Measurements from ENCODE around the gene LIMS3. TPM values are rescaled to one million over a fixed set of nuclear protein-coding genes. Genes with fewer than 3 reads are reported as not detected.
"Not testable (repeated sequence)": the region's sequence is repeated elsewhere in the genome, so short reads cannot be mapped to it uniquely, and the experiment has no call there.

The LIMS3 gene
- polyA plus RNA-seq, 1 donor from 2014 or later = 2.7 TPM

DNA sequence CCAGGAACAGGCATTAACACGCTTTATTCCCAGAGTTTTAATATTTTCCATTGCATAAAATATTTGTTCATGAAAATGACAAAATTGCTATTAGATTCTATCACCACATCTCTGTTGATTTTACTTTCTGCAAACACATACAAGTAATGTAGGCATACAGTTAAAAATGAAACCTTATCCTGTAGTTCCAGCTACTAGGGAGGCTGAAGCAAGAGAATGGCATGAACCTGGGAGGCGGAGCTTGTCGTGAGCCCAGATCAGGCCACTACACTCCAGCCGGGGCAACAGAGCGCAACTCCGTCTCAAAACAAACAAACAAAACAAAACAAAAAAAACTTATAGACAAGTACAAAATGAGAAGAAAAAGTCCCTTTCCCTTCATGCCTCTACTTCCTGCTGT lies 38.0 kb downstream of the LIMS3 start:
- H3K9me3 ChIP-seq (ENCODE audit: low read length); H3K27me3 ChIP-seq (ENCODE audit: insufficient read depth, low read depth, low read length); H3K79me2 ChIP-seq (replicated peaks; ENCODE audit: insufficient read depth, low read length); H3K36me3 ChIP-seq (ENCODE audit: insufficient read depth, low read length); H3K4me2 ChIP-seq (ENCODE audit: low read length); H3K4me3 ChIP-seq (ENCODE audit: low read length); H3K27ac ChIP-seq (ENCODE audit: low read length); H4K20me1 ChIP-seq (ENCODE audit: insufficient read depth); H3F3A ChIP-seq (ENCODE audit: insufficient read depth, low read length, poor library complexity, severe bottlenecking); H3K9ac ChIP-seq (ENCODE audit: low read length); H2AFZ ChIP-seq (ENCODE audit: low read depth, low read length); H3K9me2 ChIP-seq (ENCODE audit: insufficient read depth, low read length): not testable (repeated sequence)

DNA sequence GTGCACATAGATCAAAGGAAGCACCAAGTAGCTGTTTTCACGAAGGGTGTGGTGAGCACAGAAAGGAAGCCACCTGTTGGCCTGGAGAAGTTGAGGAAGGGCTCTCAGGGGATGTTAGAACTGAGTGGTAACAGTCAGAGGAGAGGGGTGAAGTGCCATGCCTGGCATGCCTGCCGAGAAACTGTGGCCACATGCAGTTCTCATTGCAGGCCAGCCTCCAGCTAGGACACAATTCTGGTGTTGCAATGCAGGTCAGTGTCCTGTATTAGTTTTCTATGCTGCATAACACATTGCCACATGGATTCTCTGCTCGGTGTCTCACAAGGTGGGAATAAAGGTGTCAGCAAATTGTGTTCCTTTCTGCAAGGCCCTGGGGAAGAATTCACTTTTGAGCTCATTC lies 46.9 kb downstream of the LIMS3 start:
- H3K9ac ChIP-seq (ENCODE audit: low read length); H3K4me2 ChIP-seq (ENCODE audit: low read length); H3K36me3 ChIP-seq (ENCODE audit: insufficient read depth, low read length); H3K9me3 ChIP-seq (ENCODE audit: low read length); H3K27ac ChIP-seq (ENCODE audit: low read length); H3K4me3 ChIP-seq (ENCODE audit: low read length); H2AFZ ChIP-seq (ENCODE audit: low read depth, low read length); H3K9me2 ChIP-seq (ENCODE audit: insufficient read depth, low read length); H3K79me2 ChIP-seq (replicated peaks; ENCODE audit: insufficient read depth, low read length); H3F3A ChIP-seq (ENCODE audit: insufficient read depth, low read length, poor library complexity, severe bottlenecking); H4K20me1 ChIP-seq (ENCODE audit: insufficient read depth); H3K27me3 ChIP-seq (ENCODE audit: insufficient read depth, low read depth, low read length): not testable (repeated sequence)

DNA sequence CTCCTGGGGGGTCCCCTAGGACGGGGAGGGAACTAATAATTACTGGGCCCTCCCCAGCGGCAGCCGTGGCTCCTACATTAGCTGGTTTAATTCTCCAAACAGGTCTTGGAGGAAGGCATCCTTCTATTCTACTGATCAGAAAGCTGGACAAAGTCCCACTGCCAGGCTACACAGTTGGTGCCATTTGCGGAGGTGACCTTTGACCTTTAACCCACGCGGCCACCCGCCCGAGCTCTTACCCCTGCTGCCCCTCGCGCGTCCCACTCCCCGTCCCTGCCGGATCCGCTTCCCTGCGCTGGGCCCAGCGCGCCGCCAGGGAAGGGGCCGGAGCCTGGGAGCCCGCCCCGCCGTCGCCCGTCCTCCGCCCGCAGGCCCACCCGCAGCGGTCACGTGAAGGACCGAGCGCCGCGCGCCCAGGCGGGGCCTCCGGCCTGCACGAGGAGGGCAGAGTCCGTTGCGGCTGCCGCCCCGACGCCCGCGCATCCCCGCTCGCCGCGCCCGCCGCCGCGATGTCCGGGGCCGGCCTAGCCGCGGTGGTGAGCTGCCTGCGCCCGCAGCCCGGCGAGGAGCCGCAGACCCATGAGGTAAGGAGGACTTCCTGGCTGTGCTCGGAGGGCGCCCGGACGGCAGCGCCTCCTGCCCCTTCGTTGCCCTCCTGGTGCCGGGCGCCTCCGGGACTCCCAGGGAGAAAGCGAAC lies 48.9 kb downstream of the LIMS3 start:
- H3K27me3 ChIP-seq (ENCODE audit: insufficient read depth, low read depth, low read length); H3K9me3 ChIP-seq (ENCODE audit: low read length); H4K20me1 ChIP-seq (ENCODE audit: insufficient read depth); H3K9me2 ChIP-seq (ENCODE audit: insufficient read depth, low read length); H2AFZ ChIP-seq (ENCODE audit: low read depth, low read length); H3K36me3 ChIP-seq (ENCODE audit: insufficient read depth, low read length); H3K4me3 ChIP-seq (ENCODE audit: low read length); H3K4me2 ChIP-seq (ENCODE audit: low read length); H3K79me2 ChIP-seq (replicated peaks; ENCODE audit: insufficient read depth, low read length); H3K9ac ChIP-seq (ENCODE audit: low read length); H3K27ac ChIP-seq (ENCODE audit: low read length); H3F3A ChIP-seq (ENCODE audit: insufficient read depth, low read length, poor library complexity, severe bottlenecking): not testable (repeated sequence)

- H3K4me3 ChIP-seq (ENCODE audit: low read length); H3K9me3 ChIP-seq (ENCODE audit: low read length); H3K4me2 ChIP-seq (ENCODE audit: low read length); H3K36me3 ChIP-seq (ENCODE audit: insufficient read depth, low read length); H3K27me3 ChIP-seq (ENCODE audit: insufficient read depth, low read depth, low read length); H4K20me1 ChIP-seq (ENCODE audit: insufficient read depth); H3K27ac ChIP-seq (ENCODE audit: low read length); H3K79me2 ChIP-seq (replicated peaks; ENCODE audit: insufficient read depth, low read length); H2AFZ ChIP-seq (ENCODE audit: low read depth, low read length); H3K9ac ChIP-seq (ENCODE audit: low read length); H3K9me2 ChIP-seq (ENCODE audit: insufficient read depth, low read length); H3F3A ChIP-seq (ENCODE audit: insufficient read depth, low read length, poor library complexity, severe bottlenecking): not testable (repeated sequence)
Measured at GRCh38 chr2:109947959-109948520, 49.6 kb downstream of the LIMS3 start.

DNA sequence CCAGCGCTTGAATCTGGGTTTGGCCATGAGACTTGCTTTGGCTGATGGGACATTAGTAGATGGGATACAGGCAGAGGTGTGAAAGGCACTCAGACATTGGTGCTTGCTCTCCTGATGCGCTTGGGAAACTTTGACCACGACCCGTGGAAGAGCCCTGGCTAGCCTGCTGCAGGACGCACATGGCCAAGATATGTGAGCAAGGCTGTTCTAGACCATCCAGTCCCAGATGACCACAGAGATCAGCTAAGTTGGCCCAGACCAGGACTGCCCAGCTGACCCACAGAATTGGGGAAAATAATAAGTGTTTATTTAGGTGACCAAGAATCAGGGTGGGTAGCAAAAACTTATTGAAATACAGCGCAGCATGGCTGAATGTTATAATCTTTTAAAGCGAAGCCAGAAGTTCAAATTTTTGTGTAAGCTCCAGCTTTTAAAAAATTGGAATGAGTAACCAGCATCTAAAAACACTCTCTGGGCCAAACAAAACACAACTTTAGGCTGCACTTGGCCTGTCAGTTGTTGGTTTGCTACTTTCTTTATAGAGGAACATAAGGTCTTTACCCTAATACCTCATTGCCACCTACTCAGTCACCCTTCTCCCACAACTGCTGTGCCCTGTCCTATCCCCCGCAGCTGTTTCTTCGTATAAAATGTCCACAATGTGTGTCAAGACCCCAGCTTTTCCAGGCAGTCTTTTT lies 51.8 kb downstream of the LIMS3 start:
- H3K36me3 ChIP-seq (ENCODE audit: insufficient read depth, low read length); H3K9ac ChIP-seq (ENCODE audit: low read length); H3K4me3 ChIP-seq (ENCODE audit: low read length); H2AFZ ChIP-seq (ENCODE audit: low read depth, low read length); H3K9me3 ChIP-seq (ENCODE audit: low read length); H3K79me2 ChIP-seq (replicated peaks; ENCODE audit: insufficient read depth, low read length); H3F3A ChIP-seq (ENCODE audit: insufficient read depth, low read length, poor library complexity, severe bottlenecking); H3K27ac ChIP-seq (ENCODE audit: low read length); H3K4me2 ChIP-seq (ENCODE audit: low read length); H3K27me3 ChIP-seq (ENCODE audit: insufficient read depth, low read depth, low read length); H4K20me1 ChIP-seq (ENCODE audit: insufficient read depth); H3K9me2 ChIP-seq (ENCODE audit: insufficient read depth, low read length): not testable (repeated sequence)

DNA sequence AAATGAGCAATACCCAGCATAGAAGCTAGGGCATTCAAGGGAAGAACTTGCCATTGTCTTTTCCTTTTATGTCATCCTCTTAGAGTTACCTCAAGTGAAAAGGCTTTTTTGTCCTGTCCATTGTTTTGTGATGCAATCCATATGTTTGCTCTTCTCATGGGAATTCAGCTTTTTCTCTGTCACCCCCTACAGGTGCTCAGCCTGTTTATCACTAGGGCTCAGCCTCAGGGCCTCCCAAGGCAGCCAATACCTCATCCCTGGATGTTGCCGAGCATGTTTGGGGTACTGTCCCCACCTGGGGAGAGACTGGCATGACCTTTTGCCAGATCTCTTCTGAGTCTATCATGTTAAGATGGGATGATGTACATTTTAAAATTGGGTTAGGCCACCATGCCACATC lies 65.5 kb downstream of the LIMS3 start:
- H4K20me1 ChIP-seq (ENCODE audit: insufficient read depth); H3K4me2 ChIP-seq (ENCODE audit: low read length); H3K9me3 ChIP-seq (ENCODE audit: low read length); H3F3A ChIP-seq (ENCODE audit: insufficient read depth, low read length, poor library complexity, severe bottlenecking); H3K27ac ChIP-seq (ENCODE audit: low read length); H3K27me3 ChIP-seq (ENCODE audit: insufficient read depth, low read depth, low read length); H2AFZ ChIP-seq (ENCODE audit: low read depth, low read length); H3K9ac ChIP-seq (ENCODE audit: low read length); H3K36me3 ChIP-seq (ENCODE audit: insufficient read depth, low read length); H3K79me2 ChIP-seq (replicated peaks; ENCODE audit: insufficient read depth, low read length); H3K9me2 ChIP-seq (ENCODE audit: insufficient read depth, low read length); H3K4me3 ChIP-seq (ENCODE audit: low read length): not testable (repeated sequence)

DNA sequence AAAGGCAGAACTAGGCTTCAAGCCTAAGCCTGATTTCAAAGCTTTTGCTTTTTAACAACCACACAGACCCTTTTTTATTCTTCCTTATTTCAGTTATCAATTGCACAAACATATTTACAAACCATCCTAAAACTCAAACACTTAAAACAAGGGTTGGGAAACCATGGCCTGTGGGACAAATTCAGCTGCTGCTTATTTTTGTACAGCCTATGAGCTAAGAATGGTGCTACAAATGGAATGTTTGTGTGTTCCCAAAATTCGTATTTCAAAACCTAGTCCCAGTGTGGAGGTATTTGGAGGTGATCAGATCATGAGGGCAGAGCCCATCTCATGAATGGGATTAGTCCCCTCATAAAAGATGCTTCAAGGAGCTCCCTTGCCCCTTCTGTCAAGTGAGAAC lies 67.0 kb downstream of the LIMS3 start:
- not testable (repeated sequence) for H3K9me2 ChIP-seq (ENCODE audit: insufficient read depth, low read length); H3K9me3 ChIP-seq (ENCODE audit: low read length); H3K36me3 ChIP-seq (ENCODE audit: insufficient read depth, low read length)

More for the DNA sequence above, 67.0 kb downstream of the LIMS3 start:
- not testable (repeated sequence) for H3K9ac ChIP-seq (ENCODE audit: low read length); H3F3A ChIP-seq (ENCODE audit: insufficient read depth, low read length, poor library complexity, severe bottlenecking); H4K20me1 ChIP-seq (ENCODE audit: insufficient read depth); H3K79me2 ChIP-seq (replicated peaks; ENCODE audit: insufficient read depth, low read length); H2AFZ ChIP-seq (ENCODE audit: low read depth, low read length); H3K27me3 ChIP-seq (ENCODE audit: insufficient read depth, low read depth, low read length); H3K27ac ChIP-seq (ENCODE audit: low read length); H3K4me2 ChIP-seq (ENCODE audit: low read length); H3K4me3 ChIP-seq (ENCODE audit: low read length)

Data from neural cell (in vitro differentiated cells).